Mesenchymal stem cell (in vitro differentiated cells and primary cell): ENCODE results near the gene SRRM5.

ENCODE experiments used
- DNase-seq: peaks from one replicate; pipeline ENCODE4 v3.0.0-alpha.2; 2013
- H2AFZ ChIP-seq: one replicate; pipeline ENCODE4 v1.6.1; 2013; ENCODE audit warnings: low read depth, mild to moderate bottlenecking, control low read depth, inconsistent platforms, low read length, moderate library complexity
- H2AK5ac ChIP-seq: 2 replicates; pipeline ENCODE4 v1.6.1; 2013; ENCODE audit warnings: low read length, moderate library complexity, mild to moderate bottlenecking, inconsistent platforms; ENCODE audit not compliant: severe bottlenecking
- H2BK120ac ChIP-seq: one replicate; pipeline ENCODE4 v1.6.1; 2013; ENCODE audit warnings: low read depth, mild to moderate bottlenecking, inconsistent platforms, low read length, moderate library complexity
- H2BK12ac ChIP-seq, 2 experiments: one replicate each; pipeline ENCODE4 v1.6.1; 2013; ENCODE audit warnings: inconsistent platforms in 2 of 2, low read length in 2 of 2, mild to moderate bottlenecking in 2 of 2, moderate library complexity in 2 of 2, control low read depth in 1 of 2
- H2BK15ac ChIP-seq: one replicate; pipeline ENCODE4 v1.6.1; 2013; ENCODE audit warnings: mild to moderate bottlenecking, low read depth, inconsistent platforms; ENCODE audit not compliant: poor library complexity, severe bottlenecking
- H2BK5ac ChIP-seq: 2 replicates; pipeline ENCODE4 v1.6.1; 2013; ENCODE audit warnings: low read depth, mild to moderate bottlenecking, low read length, control low read depth, inconsistent platforms; ENCODE audit not compliant: poor library complexity, severe bottlenecking
- H3K14ac ChIP-seq, 2 experiments: one replicate each; pipeline ENCODE4 v1.6.1; 2013; ENCODE audit warnings: inconsistent platforms in 2 of 2, low read length in 2 of 2, control low read depth in 1 of 2, mild to moderate bottlenecking in 1 of 2, moderate library complexity in 1 of 2
- H3K18ac ChIP-seq, 2 experiments: one replicate each; pipeline ENCODE4 v1.6.1; 2013; ENCODE audit warnings: inconsistent platforms in 2 of 2, low read length in 2 of 2, control low read depth in 1 of 2, low read depth in 1 of 2, mild to moderate bottlenecking in 1 of 2
- H3K23ac ChIP-seq, 2 experiments: one replicate each; pipeline ENCODE4 v1.6.1; 2013; ENCODE audit warnings: inconsistent platforms in 2 of 2, low read length in 2 of 2, mild to moderate bottlenecking in 2 of 2, moderate library complexity in 2 of 2, control low read depth in 1 of 2
- H3K27ac ChIP-seq: 2 replicates; pipeline ENCODE4 v1.5.1; 2013; ENCODE audit warnings: mild to moderate bottlenecking, moderate library complexity, low read length, control low read depth, inconsistent platforms; ENCODE audit not compliant: poor library complexity, severe bottlenecking
- H3K27me3 ChIP-seq, 2 experiments: 2 replicates each; pipeline versions ENCODE4 v1.6.1 to v1.7.0; 2013; ENCODE audit warnings: low read length in 2 of 2, mild to moderate bottlenecking in 2 of 2, moderate library complexity in 2 of 2, control low read depth in 1 of 2, inconsistent platforms in 1 of 2; ENCODE audit not compliant: control insufficient read depth in 1 of 2, insufficient read depth in 1 of 2
- H3K36me3 ChIP-seq, 2 experiments: 2 replicates each; pipeline versions ENCODE4 v1.6.1 to v1.7.0; 2013; ENCODE audit warnings: low read length in 2 of 2, control low read depth in 1 of 2, inconsistent platforms in 1 of 2, low read depth in 1 of 2, mild to moderate bottlenecking in 1 of 2; ENCODE audit not compliant: insufficient read depth in 2 of 2, control insufficient read depth in 1 of 2
- H3K4ac ChIP-seq, 2 experiments: one replicate each; pipeline ENCODE4 v1.6.1; 2013; ENCODE audit warnings: inconsistent platforms in 2 of 2, low read length in 2 of 2, mild to moderate bottlenecking in 2 of 2, moderate library complexity in 2 of 2, control low read depth in 1 of 2, low read depth in 1 of 2
- H3K4me1 ChIP-seq: 2 replicates; pipeline ENCODE4 v1.6.1; 2013; ENCODE audit warnings: low read depth, low read length, control low read depth; ENCODE audit not compliant: control insufficient read depth, insufficient read depth
- H3K4me2 ChIP-seq: 2 replicates; pipeline ENCODE4 v1.6.1; 2013; ENCODE audit warnings: low read length, mild to moderate bottlenecking, inconsistent platforms; ENCODE audit not compliant: poor library complexity, severe bottlenecking
- H3K4me3 ChIP-seq, 2 experiments: 2 replicates each; pipeline versions ENCODE4 v1.5.1 to v1.7.0; 2013; ENCODE audit warnings: low read length in 2 of 2, mild to moderate bottlenecking in 2 of 2, control low read depth in 1 of 2, low read depth in 1 of 2; ENCODE audit not compliant: insufficient read depth in 1 of 2
- H3K79me1 ChIP-seq: replicated peaks from 2 replicates; pipeline ENCODE4 v1.6.1; 2013; ENCODE audit warnings: mild to moderate bottlenecking, control low read depth, low read length, inconsistent platforms; ENCODE audit not compliant: poor library complexity, severe bottlenecking
- H3K9ac ChIP-seq: 2 replicates; pipeline ENCODE4 v1.7.0; 2013; ENCODE audit warnings: mild to moderate bottlenecking, low read length, moderate library complexity
- H3K9me3 ChIP-seq: 2 replicates; pipeline ENCODE4 v1.7.0; 2013; ENCODE audit warnings: mild to moderate bottlenecking, low read length; ENCODE audit not compliant: control insufficient read depth
- H4K8ac ChIP-seq: one replicate; pipeline ENCODE4 v1.6.1; 2013; ENCODE audit warnings: inconsistent platforms, mild to moderate bottlenecking, low read length, moderate library complexity
- H4K91ac ChIP-seq: one replicate; pipeline ENCODE4 v1.6.1; 2013; ENCODE audit warnings: mild to moderate bottlenecking, low read length, inconsistent platforms
- WGBS: methylation state at CpG from one replicate; pipeline ENCODE4 v1.1.7; 2013; ENCODE audit warnings: mixed read lengths; 5-methylcytosine and 5-hydroxymethylcytosine counted together

The SRRM5 gene

GRCh38 chr19:43596842-43597461 lies 14.9 kb upstream of the SRRM5 start:
- Histone ChIP-seq H4K8ac (peak overlapping the region; percentile 86), H2BK5ac (no peak overlapping the region), H3K27ac (peak overlapping the region; percentile 99), H3K14ac (peak overlapping the region in 1 of 2 experiments; percentile 12), H4K91ac (no peak overlapping the region), H2BK15ac (no peak overlapping the region), H3K27me3 (no peaks in the 10 kb centered on the region), H3K23ac (no peak overlapping the region), H3K18ac (peak overlapping the region in 1 of 2 experiments; percentile 77), H2AK5ac (peak overlapping the region; percentile 63), H3K36me3 (peaks cover 40 to 56% of the 10 kb centered on the region in 2 experiments), H3K4ac (peak overlapping the region in 1 of 2 experiments; percentile 21), H3K9ac (peak overlapping the region; percentile 99), H3K4me1 (peaks cover 18% of the 10 kb centered on the region), H3K79me1 (peaks cover 34% of the 10 kb centered on the region), H2BK12ac (peak overlapping the region in 1 of 2 experiments; percentile 27), H2BK120ac (no peak overlapping the region), H3K9me3 (no peaks in the 10 kb centered on the region), H3K4me2 (peak overlapping the region; percentile 72), H2AFZ (peak overlapping the region; percentile 21), H3K4me3 (peak overlapping the region; percentile 55 to 96)
- 38% methylated on average over 6 of the region's 7 CpGs for WGBS
- DNase-seq: peak; percentile 23

- Histone ChIP-seq H3K18ac (no peak overlapping the region), H2AK5ac (no peak overlapping the region), H3K36me3 (peaks cover 36 to 56% of the 10 kb centered on the region in 2 experiments), H4K8ac (no peak overlapping the region), H3K4me3 (peak overlapping the region in 1 of 2 experiments; percentile 96), H2AFZ (no peak overlapping the region), H2BK12ac (no peak overlapping the region), H2BK15ac (no peak overlapping the region), H3K4me1 (peaks cover 16% of the 10 kb centered on the region), H3K9me3 (no peaks in the 10 kb centered on the region), H3K27ac (no peak overlapping the region), H3K4me2 (no peak overlapping the region), H3K9ac (peak overlapping the region; percentile 99), H3K14ac (no peak overlapping the region), H2BK120ac (no peak overlapping the region), H4K91ac (no peak overlapping the region), H3K4ac (no peak overlapping the region), H3K79me1 (peaks cover 35% of the 10 kb centered on the region), H2BK5ac (no peak overlapping the region), H3K27me3 (no peaks in the 10 kb centered on the region), H3K23ac (no peak overlapping the region)
- 93% methylated on average over 5 of the region's 5 CpGs for WGBS
- DNase-seq: no peak
Observed at GRCh38 chr19:43597876-43598275, 14.0 kb upstream of the SRRM5 start.

GRCh38 chr19:43598445-43599240 lies 13.2 kb upstream of the SRRM5 start:
- H2BK120ac ChIP-seq: no peak overlapping the region
- H3K14ac ChIP-seq: no peak overlapping the region
- no peak overlapping the region for H2BK12ac ChIP-seq
- peaks cover 34% of the 10 kb centered on the region for H3K79me1 ChIP-seq
- H2BK15ac ChIP-seq: no peak overlapping the region
- no peak overlapping the region for H3K18ac ChIP-seq
- no peak overlapping the region for H2BK5ac ChIP-seq
- H3K9me3 ChIP-seq: no peaks in the 10 kb centered on the region
- WGBS: 97% methylated on average over 19 of the region's 19 CpGs
- peaks cover 13% of the 10 kb centered on the region for H3K4me1 ChIP-seq
- H3K27me3 ChIP-seq: no peaks in the 10 kb centered on the region
- no peak overlapping the region for H3K4ac ChIP-seq
- H3K23ac ChIP-seq: no peak overlapping the region
- no peak overlapping the region for H2AK5ac ChIP-seq
- no peak overlapping the region for H2AFZ ChIP-seq
- H3K4me3 ChIP-seq: peak overlapping the region in 1 of 2 experiments; percentile 96
- H3K27ac ChIP-seq: no peak overlapping the region
- H3K36me3 ChIP-seq: peaks cover 28 to 48% of the 10 kb centered on the region in 2 experiments
- no peak overlapping the region for H3K4me2 ChIP-seq
- no peak overlapping the region for H4K8ac ChIP-seq
- no peak overlapping the region for H4K91ac ChIP-seq
- peak overlapping the region; percentile 99 for H3K9ac ChIP-seq
- no peak for DNase-seq

- 100% methylated on average over 2 of the region's 4 CpGs for WGBS
- Histone ChIP-seq H3K9ac (peak overlapping the region; percentile 49), H2BK5ac (no peak overlapping the region), H3K18ac (no peak overlapping the region), H3K4me3 (no peak overlapping the region), H3K27ac (no peak overlapping the region), H3K23ac (no peak overlapping the region), H3K79me1 (peaks cover 39% of the 10 kb centered on the region), H2AK5ac (no peak overlapping the region), H3K27me3 (no peaks in the 10 kb centered on the region), H4K8ac (no peak overlapping the region), H3K9me3 (no peaks in the 10 kb centered on the region), H3K36me3 (peaks cover 24 to 41% of the 10 kb centered on the region in 2 experiments), H2BK120ac (no peak overlapping the region), H2AFZ (no peak overlapping the region), H2BK12ac (no peak overlapping the region), H3K4me2 (no peak overlapping the region), H3K4ac (no peak overlapping the region), H2BK15ac (no peak overlapping the region), H4K91ac (no peak overlapping the region), H3K4me1 (peaks cover 8% of the 10 kb centered on the region), H3K14ac (no peak overlapping the region)
- DNase-seq: no peak
Observed at GRCh38 chr19:43599635-43600295, 12.1 kb upstream of the SRRM5 start.
